ENCODE measurements around the gene PLA2G3.
"Not testable (repeated sequence)": the region's sequence is repeated elsewhere in the genome, so short reads cannot be mapped to it uniquely, and the experiment has no call there.

Gene PLA2G3

GRCh38 chr22:31139866-31140716 is at the start of gene PLA2G3:
TSS of gene PLA2G3 (minus strand) at chr22:31140508. CDS start at chr22:31140354, 154 bp downstream.
- H3K27ac ChIP-seq, result peak within 1 kb of the TSS in 13 of 21 experiments; percentile 2 to 78 (median 26)
- peak within 1 kb of the TSS in 5 of 7 experiments; percentile 4 to 25 (median 13) for H3K4me3 ChIP-seq

DNA sequence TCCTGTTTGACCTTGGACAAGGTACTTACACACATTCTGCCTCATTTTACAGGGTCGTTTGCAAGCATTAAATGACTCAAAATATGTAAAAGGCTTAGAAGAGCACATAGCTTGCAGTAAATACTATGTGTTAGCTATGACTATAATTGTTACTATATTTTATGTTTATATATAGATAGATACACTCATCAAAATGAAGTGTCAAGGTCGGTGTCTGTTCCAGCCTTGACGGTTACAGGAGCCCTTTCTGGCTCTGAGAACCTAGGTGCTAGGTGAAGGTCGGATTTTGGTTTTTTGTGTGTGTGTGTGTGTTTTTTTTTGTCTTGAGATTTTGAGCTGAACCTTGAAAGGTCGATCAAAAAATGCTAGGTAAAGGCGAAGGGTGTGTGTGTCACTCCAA is 47.3 kb upstream of the PLA2G3 start:
- H3K27ac ChIP-seq, result no peak overlapping the region
- H3K4me3 ChIP-seq, result no peak overlapping the region

DNA sequence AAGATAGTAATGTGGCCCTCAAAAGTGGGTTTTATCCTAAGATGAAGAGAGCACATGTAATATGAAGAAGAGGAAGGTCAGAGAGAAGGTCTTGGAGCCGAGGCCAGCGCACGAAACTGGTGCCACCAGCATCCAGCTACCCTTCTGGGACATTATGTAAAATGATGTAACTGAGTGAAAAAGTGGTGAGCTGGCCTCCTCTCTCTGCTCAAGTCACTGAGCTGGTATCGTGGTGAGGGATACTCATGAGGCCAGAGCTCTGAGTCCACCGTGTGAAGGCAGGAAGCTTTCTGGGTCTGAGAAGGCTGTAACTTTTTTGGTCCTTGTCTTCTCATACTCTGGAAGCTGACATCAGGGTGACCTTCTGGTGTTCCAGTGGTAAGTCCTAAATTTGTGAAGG is 44.7 kb upstream of the PLA2G3 start:
- no peak overlapping the region for H3K27ac ChIP-seq
- H3K4me3 ChIP-seq, result no peak overlapping the region

- Histone ChIP-seq H3K27ac (no peak overlapping the region), H3K4me3 (no peak overlapping the region)
Measured at GRCh38 chr22:31184015-31184414, 43.7 kb upstream of the PLA2G3 start.

DNA sequence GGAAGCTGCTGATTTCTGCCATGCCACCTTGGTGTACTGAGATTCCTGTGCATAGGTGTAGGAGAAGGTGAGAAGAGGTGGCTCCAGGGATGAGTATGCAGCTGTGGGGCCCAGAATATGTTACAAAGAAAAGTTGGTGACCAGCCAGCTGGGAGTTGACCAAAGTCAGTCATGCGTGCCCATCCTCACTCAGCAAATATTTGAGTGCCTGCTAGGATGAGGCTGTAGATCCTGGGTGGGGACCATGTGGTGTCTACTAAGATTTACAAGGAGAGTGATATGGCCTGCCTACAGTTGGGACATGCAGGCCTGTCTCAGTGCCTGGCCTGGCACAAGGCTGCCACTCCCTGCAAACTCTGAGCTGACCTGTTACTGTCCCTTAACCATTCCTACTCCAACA is 39.0 kb upstream of the PLA2G3 start:
- H3K27ac ChIP-seq, result peak overlapping the region in 5 of 21 experiments; percentile 21 to 38 (median 34)
- H3K4me3 ChIP-seq, result no peak overlapping the region

DNA sequence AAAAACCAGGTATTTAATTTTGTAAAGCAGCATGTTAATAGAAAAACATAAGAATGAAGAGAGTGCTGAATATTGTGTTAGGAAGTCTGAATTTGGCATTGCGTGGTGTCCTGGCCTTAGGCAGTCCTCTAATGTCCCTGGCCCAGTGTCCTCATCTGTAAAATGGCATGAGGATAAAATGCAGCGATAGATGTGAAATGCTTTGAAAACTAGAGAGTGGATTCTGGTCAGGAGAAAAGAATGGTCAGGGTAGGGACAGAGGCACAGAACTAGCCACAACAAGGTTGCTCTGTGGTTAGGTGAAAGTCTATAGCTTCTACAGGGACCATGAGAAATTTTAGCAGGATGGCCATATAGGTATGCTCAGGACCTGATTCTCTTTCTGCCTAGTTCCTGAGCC is 38.6 kb upstream of the PLA2G3 start:
- H3K4me3 ChIP-seq, result no peak overlapping the region
- peak overlapping the region in 3 of 21 experiments; percentile 21 to 38 (median 36) for H3K27ac ChIP-seq

- H3K27ac ChIP-seq, result peak overlapping the region in 15 of 21 experiments; percentile 20 to 80 (median 54)
Measured at GRCh38 chr22:31177420-31178162, 37.3 kb upstream of the PLA2G3 start.

DNA sequence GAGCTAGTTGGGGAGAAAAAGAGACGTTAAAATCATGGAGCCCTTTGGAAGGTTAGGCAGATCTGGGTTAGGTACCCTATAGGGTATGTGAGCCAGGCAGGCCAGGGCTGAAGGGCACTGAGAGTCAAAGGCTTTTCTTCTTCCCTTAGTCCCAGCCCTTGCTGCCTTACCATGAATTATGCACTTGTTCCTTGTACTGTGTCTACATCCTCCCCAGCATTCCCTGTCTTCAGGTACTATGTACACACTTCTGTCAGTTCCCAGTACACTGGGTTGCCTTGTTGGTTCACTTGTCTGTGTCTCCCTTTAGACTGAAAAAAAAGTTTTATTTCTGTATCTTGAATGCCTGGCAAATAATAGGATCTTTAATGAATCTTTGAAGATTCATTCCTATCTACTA is 36.6 kb upstream of the PLA2G3 start:
- no peak overlapping the region for H3K4me3 ChIP-seq
- H3K27ac ChIP-seq, result peak overlapping the region in 14 of 21 experiments; percentile 4 to 80 (median 44)

More at GRCh38 chr22:31177420-31178162, 37.3 kb upstream of the PLA2G3 start:
- H3K4me3 ChIP-seq, result no peak overlapping the region

GRCh38 chr22:31173386-31174145 is 33.3 kb upstream of the PLA2G3 start:
- Histone ChIP-seq H3K4me3 (no peak overlapping the region), H3K27ac (peak overlapping the region in 3 of 21 experiments; percentile 0 to 47 (median 20))

DNA sequence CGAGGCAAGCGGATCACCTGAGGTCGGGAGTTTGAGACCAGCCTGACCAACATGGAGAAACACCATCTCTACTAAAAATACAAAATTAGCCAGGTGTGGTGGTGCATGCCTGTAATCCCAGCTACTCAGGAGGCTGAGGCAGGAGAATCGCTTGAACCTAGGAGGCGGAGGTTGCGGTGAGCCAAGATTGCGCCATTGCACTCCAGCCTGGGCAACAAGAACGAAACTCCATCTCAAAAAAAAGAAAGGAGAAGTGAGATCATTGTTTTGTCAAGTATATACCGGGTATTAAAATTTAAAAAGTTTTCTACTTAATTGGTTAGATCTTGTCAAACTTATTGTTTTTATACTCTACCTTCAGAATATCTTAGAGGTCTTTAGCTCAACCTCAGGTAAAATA is 31.4 kb upstream of the PLA2G3 start:
- not testable (repeated sequence) for H3K27ac ChIP-seq, H3K4me3 ChIP-seq

- Histone ChIP-seq H3K4me3 (no peak overlapping the region), H3K27ac (peak overlapping the region in 1 of 21 experiments; percentile 6)
Measured at GRCh38 chr22:31170971-31171370, 30.7 kb upstream of the PLA2G3 start.

- peak overlapping the region in 5 of 21 experiments; percentile 2 to 93 (median 34) for H3K27ac ChIP-seq
- no peak overlapping the region for H3K4me3 ChIP-seq
Measured at GRCh38 chr22:31162015-31162765, 21.9 kb upstream of the PLA2G3 start.

GRCh38 chr22:31161386-31161785 is 21.1 kb upstream of the PLA2G3 start:
- Histone ChIP-seq H3K4me3 (peak overlapping the region in 3 of 7 experiments; percentile 67 to 95 (median 74)), H3K27ac (peak overlapping the region in 12 of 21 experiments; percentile 9 to 97 (median 92))

DNA sequence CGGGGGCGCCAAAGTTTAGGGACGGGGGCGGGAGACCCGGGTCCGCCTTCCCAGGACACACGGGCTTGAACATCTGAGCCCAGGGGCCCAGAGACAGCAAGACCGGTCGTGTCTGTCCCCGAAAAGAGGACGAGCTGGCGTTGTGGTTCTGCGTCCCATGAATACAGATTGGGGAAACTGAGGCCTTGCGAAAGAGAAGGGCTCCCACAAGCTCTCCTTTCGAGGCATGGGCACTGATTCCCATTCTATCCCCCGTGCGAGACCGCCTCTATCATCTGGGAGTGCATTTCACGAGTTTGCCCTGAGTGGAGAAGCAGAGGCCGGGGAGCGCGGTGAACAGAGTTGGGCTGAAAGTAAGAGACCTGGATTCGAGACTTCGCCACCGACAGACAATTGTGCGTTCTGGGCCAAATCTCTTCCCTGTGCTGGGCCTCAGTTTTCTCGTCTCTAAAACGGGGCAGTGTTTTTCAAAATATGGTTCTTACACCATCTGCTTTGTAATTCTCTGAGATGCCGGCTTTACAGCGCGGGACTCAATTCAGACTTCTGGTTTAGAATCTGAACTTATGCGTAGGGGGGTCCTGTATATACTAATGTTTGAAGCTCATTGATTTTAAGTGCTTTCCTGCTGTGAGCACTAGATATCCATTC is 20.1 kb upstream of the PLA2G3 start:
- Histone ChIP-seq H3K27ac (peak overlapping the region; percentile 60 to 97 (median 92)), H3K4me3 (peak overlapping the region; percentile 67 to 95 (median 83))

DNA sequence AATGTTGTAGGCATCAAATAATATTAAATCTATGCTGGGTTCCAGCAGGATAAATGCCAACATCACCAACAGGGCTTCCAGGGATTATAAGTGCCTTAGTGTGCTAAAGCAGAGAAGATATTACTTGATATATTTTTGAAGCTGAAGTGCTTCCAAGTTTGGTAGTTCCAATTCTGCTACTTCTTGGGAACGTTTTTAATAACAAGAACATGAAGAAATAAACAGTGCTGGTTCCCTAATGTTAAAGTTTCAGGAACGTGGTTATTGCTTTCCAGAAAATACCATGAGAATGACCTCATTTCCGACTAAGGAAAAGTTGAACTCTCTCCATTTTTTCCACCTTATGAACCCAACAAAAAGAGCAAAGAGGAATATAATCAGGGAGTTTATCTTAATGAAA is 15.1 kb upstream of the PLA2G3 start:
- Histone ChIP-seq H3K27ac (peak overlapping the region in 1 of 21 experiments; percentile 12), H3K4me3 (no peak overlapping the region)

DNA sequence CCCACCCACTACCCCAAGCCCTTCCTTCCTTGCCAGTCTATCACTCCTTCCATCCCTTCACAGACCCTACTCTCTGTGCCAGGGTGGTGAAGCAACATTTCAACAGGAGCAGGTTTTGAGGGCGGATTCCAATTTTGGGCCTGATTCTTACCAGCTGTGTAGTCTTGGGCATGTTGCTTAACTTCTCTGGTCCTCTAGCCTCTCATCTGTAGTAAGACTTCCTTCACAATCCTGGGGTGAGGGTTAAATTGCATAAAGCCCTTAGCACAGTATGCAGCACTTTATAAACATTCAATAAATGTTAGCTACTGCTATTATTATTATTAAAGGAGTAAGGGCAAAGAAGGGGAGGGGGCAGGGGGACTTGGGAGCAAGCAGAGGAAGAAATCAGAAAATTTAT is 14.7 kb upstream of the PLA2G3 start:
- H3K27ac ChIP-seq, result peak overlapping the region in 2 of 21 experiments; percentile 12 to 31
- H3K4me3 ChIP-seq, result no peak overlapping the region

GRCh38 chr22:31153357-31153756 is 13.0 kb upstream of the PLA2G3 start:
- Histone ChIP-seq H3K4me3 (no peak overlapping the region), H3K27ac (no peak overlapping the region)

DNA sequence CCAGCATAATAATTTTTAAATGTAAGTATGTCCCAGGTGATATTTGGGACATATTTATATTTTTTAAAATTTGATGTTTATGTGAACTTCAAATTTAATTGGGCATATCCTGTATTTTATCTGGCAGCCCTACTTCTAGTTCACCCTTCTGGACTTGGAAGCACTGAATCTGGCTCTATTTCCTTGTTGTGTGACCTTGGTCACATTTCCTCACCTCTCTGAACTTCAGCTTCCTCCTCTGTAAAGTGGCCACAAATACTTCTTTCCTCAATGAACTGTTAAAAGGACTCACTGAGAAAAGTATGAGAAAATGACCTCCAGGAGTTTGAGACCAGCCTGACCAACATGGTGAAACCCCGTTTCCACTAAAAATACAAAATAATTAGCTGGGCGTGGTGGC is 11.6 kb upstream of the PLA2G3 start:
- H3K27ac ChIP-seq, result no peak overlapping the region
- no peak overlapping the region for H3K4me3 ChIP-seq

- no peak overlapping the region for H3K4me3 ChIP-seq
Measured at GRCh38 chr22:31150615-31151014, 10.3 kb upstream of the PLA2G3 start.

More at GRCh38 chr22:31150615-31151014, 10.3 kb upstream of the PLA2G3 start:
- H3K27ac ChIP-seq, result no peak overlapping the region
